Measurements from ENCODE around the gene ENPP6. TPM values are rescaled to one million over a fixed set of nuclear protein-coding genes. Genes with fewer than 3 reads are reported as not detected.
A peak's percentile ranks its signal among the peaks of the same experiment; 100 is the strongest.

Gene ENPP6
- total RNA-seq, 4 donors from 2014 or later = 0.57 TPM; not detected in 3

DNA sequence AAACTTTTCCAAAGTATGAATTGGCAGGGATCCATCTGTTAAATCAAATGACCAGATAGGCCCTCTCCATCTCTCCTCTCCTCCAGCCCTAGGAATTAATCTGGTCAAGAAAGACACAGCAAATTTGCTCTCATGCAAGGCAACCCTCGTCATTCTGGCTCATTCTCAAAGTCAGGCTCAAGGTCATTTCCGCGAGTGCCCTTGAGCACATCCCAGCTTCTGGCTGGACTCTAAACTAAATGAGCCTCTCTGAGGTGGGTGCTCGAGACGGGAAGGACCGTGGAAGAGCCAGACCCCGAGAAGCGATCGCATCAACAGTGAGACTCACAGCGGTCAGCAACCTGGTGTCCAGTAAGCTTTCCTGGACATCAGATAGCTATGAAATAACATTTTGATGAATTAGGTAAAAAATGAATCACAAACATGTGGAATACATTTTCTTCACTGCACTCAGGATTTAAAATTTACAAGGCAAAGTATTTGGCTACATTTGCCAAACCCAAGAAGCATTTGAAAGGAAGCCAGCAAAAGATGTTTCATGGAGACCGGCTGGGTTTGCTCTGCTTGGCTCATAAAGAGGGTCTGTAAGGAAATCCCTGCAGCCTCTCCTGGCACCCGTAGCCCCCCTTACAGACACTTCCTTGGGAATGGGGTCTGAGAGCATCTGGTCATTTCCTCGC, 121.0 kb downstream of the ENPP6 start:
- peaks cover 0 to 4% (median 0%) of the 10 kb centered on the region in 4 donors for H3K27me3 ChIP-seq
- intact Hi-C loops (cut with DNase I) = loop anchor here (10.0 kb wide), 1 partner anchor 252 kb away; no protein-coding TSS in a partner anchor
- WGBS, 2 donors = 46 to 66% methylated on average over 9 to 13 of the region's 13 CpGs
- H3K4me1 ChIP-seq = peaks cover 0 to 25% (median 0%) of the 10 kb centered on the region in 3 donors
- no peaks in the 10 kb centered on the region for H3K36me3 ChIP-seq
- no peaks in the 10 kb centered on the region for H3K9me3 ChIP-seq
- no peak for TF ChIP-seq POLR2A (IDR thresholded peaks at IDR 0.05)
- TF ChIP-seq, protein P1, sequence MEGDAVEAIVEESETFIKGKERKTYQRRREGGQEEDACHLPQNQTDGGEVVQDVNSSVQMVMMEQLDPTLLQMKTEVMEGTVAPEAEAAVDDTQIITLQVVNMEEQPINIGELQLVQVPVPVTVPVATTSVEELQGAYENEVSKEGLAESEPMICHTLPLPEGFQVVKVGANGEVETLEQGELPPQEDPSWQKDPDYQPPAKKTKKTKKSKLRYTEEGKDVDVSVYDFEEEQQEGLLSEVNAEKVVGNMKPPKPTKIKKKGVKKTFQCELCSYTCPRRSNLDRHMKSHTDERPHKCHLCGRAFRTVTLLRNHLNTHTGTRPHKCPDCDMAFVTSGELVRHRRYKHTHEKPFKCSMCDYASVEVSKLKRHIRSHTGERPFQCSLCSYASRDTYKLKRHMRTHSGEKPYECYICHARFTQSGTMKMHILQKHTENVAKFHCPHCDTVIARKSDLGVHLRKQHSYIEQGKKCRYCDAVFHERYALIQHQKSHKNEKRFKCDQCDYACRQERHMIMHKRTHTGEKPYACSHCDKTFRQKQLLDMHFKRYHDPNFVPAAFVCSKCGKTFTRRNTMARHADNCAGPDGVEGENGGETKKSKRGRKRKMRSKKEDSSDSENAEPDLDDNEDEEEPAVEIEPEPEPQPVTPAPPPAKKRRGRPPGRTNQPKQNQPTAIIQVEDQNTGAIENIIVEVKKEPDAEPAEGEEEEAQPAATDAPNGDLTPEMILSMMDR (IDR thresholded peaks at IDR 0.05) = no peak
- no peak for DNase-seq
- peak overlapping the region in 3 of 4 donors; percentile 19 to 56 (median 34) for H3K4me3 ChIP-seq
- H3K27ac ChIP-seq = peak overlapping the region in 3 of 4 donors; percentile 53 to 73 (median 63)

DNA sequence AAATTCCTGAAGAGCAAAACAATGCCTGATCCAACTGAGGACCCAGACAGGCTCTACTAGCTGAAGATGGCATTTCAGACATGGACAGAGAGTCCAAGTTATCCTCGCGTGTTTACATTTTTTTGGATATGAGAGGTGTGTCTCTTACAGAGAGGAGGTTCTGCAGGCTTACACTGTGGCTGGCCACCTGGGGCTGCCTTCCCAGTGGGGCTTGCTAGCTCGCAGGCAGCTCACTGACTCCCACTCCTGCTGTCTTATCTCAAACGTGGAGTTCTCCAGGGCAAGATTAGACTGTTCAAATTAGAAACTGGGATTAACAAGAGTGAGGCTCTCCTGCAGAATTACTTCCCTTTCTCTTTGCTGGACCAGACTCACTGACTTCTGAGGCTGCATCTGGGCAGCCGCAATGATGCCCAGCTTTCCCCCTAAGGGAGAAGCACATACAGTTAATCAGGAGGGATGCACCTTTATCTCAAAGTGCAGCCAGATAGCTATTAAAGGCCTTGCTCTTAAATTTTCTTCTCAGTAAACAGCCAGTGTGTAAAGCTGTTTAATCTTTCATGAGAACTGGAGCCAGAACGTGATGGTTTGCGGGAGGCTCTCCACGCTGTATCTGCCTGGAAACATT, 123.0 kb downstream of the ENPP6 start:
- Histone ChIP-seq H3K9me3 (no peaks in the 10 kb centered on the region), H3K4me3 (no peak overlapping the region), H3K27ac (no peak overlapping the region), H3K4me1 (peaks cover 0 to 16% (median 0%) of the 10 kb centered on the region in 3 donors), H3K27me3 (peaks cover 0 to 4% (median 0%) of the 10 kb centered on the region in 4 donors), H3K36me3 (no peaks in the 10 kb centered on the region)
- WGBS, 2 donors = 62 to 84% methylated on average over 7 to 8 of the region's 8 CpGs
- DNase-seq = no peak
- no peak for TF ChIP-seq POLR2A (IDR thresholded peaks at IDR 0.05)
- TF ChIP-seq, protein P1 (IDR thresholded peaks at IDR 0.05) = no peak
- intact Hi-C loops (cut with DNase I) = loop anchor here (10.0 kb wide), 1 partner anchor 250 kb away; no protein-coding TSS in a partner anchor

DNA sequence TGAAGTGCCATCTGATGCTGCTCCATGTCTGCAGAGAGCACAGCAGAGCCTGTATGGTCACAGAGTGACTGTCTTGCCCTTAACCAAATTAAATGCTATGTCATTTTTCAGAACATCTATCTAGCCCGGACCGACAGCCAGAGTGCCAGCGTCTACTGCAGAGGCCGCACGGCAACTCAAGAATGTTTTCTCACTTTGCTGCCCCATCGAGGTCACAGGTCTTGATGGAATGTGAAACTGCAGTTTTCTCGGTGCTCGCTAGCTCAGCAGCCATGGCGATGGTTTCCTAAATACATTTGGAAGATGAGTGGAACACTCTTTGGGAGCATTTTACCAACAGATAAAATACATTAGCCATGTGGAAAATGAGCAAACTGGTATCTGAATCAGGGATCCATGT, 125.7 kb downstream of the ENPP6 start:
- 75 to 93% methylated on average over 6 to 9 of the region's 9 CpGs for WGBS, 2 donors
- Histone ChIP-seq H3K4me3 (no peak overlapping the region), H3K9me3 (peaks cover 0 to 8% (median 0%) of the 10 kb centered on the region in 3 donors), H3K4me1 (peaks cover 0 to 8% (median 0%) of the 10 kb centered on the region in 3 donors), H3K36me3 (no peaks in the 10 kb centered on the region), H3K27me3 (peaks cover 0 to 3% (median 0%) of the 10 kb centered on the region in 4 donors), H3K27ac (no peak overlapping the region)
- no peak for TF ChIP-seq POLR2A (IDR thresholded peaks at IDR 0.05)
- TF ChIP-seq, protein P1 (IDR thresholded peaks at IDR 0.05) = no peak
- intact Hi-C loops (cut with DNase I) = loop anchor here (10.0 kb wide), 1 partner anchor 247 kb away; no protein-coding TSS in a partner anchor
- DNase-seq = no peak

DNA sequence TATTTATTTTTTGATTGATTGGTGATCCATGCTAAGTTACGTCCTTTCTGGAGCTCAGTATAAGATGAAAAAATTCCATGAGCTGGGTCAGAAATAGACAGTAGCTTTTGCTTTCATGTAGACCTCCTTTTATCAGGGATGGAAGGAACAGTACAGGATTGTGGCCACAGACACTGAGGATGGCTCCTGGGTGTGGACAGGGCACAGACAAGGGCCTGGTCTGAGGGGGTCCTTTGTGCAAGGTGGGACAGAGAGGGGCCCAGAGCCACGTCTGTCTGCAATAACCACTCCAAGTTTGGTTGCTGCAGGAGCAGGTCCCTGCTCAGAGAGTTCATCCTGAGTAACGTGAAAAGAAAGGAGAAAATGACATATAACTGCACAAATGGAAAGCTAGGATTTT, 127.1 kb downstream of the ENPP6 start:
- Histone ChIP-seq H3K9me3 (peaks cover 0 to 8% (median 0%) of the 10 kb centered on the region in 3 donors), H3K36me3 (no peaks in the 10 kb centered on the region), H3K27ac (no peak overlapping the region), H3K4me3 (no peak overlapping the region), H3K27me3 (no peaks in the 10 kb centered on the region), H3K4me1 (no peaks in the 10 kb centered on the region)
- intact Hi-C loops (cut with DNase I) = loop anchor here (10.0 kb wide), 1 partner anchor 246 kb away; no protein-coding TSS in a partner anchor
- WGBS, 2 donors = 64 to 68% methylated on average over 3 of the region's 3 CpGs
- TF ChIP-seq POLR2A (IDR thresholded peaks at IDR 0.05) = no peak
- TF ChIP-seq, protein P1 (IDR thresholded peaks at IDR 0.05) = no peak
- no peak for DNase-seq

DNA sequence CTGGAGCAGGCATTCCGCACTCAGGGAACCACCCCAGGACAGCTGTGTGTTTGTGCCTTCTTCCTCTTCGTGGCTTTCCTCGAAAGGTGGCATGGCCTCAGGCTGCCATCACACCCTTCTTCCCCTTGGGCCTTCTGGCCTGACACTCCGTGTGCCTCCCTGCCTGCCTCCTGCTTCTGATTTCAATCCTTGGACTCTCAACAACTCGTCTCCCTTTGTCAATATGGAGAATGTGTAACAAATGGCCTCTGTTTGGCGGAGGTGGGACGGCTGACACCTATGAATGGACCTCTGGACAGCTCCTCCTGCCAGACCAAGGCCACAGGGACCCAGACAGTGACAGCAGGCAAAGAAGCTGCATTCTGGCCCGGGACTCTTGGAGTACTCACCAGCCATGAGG, 137.0 kb downstream of the ENPP6 start:
- Histone ChIP-seq H3K36me3 (no peaks in the 10 kb centered on the region), H3K4me1 (no peaks in the 10 kb centered on the region), H3K9me3 (no peaks in the 10 kb centered on the region), H3K27me3 (no peaks in the 10 kb centered on the region), H3K4me3 (no peak overlapping the region), H3K27ac (no peak overlapping the region)
- intact Hi-C loops (cut with DNase I) = no loop called here
- WGBS, 2 donors = 62 to 63% methylated on average over 7 of the region's 8 CpGs
- DNase-seq = no peak
- TF ChIP-seq, protein P1 (IDR thresholded peaks at IDR 0.05) = no peak
- no peak for TF ChIP-seq POLR2A (IDR thresholded peaks at IDR 0.05)
